ENCODE measurements around the gene IFNAR1.
"Not testable (repeated sequence)": the region's sequence is repeated elsewhere in the genome, so short reads cannot be mapped to it uniquely, and the experiment has no call there.

Gene IFNAR1

DNA sequence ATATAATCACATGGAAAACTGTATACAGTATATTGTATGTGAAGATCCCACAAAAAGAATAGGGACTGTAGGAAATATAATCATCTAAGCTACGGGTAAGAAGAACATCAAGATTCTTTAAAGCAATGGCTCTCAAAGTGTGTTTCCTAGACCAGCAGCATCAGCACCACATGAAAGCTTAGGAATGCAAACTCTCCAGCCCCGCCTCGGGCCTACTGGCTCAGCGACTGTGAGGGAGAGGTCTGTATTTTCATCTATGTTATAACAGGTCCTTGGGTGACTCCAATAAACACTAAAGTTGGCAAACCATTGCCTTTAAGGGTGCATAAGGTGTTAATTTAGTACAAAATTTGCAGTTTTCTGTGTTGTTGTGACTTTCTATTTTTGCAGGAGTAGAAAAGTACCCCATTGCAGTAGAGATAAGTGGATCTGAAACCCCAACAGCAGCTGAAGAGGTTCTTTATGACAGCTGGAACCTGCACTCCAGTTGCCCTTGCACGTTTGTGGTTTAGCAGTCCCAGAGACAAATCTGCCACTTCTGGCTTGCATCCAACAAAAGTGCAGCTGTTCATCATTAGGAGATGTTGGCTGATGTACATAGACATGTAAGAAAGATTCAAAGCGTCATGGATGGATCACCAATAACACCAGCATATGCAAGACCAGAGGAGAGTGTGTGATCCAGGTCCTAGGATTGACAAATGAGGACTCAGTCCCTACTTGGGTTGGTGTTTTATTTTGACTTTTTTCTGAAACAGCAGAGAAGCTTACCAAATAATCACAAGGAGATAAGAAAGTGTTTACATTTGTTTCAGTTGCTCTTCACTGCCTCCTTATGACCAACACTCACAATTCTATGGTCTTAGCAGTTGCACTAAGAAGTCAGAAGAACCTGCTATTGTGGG lies 15.9 kb upstream of the IFNAR1 start:
- DNase-seq (ENCODE audit: low read depth), result no peak

GRCh38 chr21:33309778-33310177 lies 15.0 kb upstream of the IFNAR1 start:
- no peak for DNase-seq (ENCODE audit: low read depth)

- DNase-seq (ENCODE audit: low read depth), result no peak
These were observed 12.6 kb upstream of the IFNAR1 start for GRCh38 chr21:33312121-33312520.

DNA sequence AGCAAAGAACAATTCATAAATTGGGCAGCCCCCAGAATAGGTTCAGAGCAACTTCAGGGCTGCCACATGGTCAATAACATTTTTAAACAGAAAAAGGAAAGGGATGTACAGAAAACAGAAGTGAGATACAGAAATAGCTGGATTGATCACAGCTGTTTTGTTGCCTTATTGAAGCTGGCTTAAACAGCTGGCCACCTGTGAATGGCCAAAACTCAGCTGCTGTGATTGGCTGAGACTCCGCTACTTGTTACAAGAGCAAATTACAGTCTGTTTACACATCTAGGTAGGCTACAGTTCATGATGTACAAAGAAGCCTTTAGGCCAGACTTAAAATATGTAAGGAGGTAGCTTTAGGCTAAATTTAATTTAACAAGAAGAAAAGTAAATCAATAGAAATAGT lies 11.6 kb upstream of the IFNAR1 start:
- no peak for DNase-seq (ENCODE audit: low read depth)

DNA sequence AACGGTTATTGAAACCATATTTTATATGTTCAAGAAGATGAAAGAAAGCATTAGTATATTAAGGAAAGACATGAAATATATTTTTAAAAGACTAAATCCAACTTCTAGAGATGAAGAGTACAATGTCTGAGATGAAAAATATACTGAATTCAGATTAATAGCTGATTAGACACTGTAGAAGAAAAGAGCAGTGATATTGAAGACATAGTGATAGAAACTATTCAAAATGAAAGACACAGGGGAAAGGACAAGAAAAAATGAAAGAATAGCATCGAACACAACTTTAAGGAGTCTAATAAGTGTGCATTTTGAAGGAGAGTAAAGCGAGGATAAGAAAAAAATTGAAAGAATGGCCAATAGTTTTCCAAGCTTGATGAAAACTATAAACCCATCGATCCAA lies 11.2 kb upstream of the IFNAR1 start:
- no peak for DNase-seq (ENCODE audit: low read depth)

DNA sequence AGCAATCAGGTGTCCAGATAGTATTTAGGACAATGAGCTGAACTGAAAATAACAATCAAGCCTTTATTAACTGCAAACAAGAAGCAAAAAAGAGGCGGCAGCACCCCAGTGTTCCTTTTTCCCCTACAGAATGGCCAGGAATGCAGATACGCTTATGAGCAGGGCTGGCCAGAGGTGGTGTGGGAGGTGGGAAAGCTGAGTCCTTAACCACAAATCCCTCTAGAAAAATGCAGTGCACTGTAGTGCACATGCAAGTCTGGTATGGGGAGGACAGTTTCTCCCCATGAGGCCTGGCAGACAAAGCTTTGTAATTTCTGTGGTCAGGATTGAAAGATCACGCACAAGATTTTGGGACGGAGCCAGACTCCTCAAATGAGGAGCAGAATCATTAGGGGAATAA lies 10.7 kb upstream of the IFNAR1 start:
- no peak for DNase-seq (ENCODE audit: low read depth)

GRCh38 chr21:33315946-33316710 lies 8.6 kb upstream of the IFNAR1 start:
- no peak for DNase-seq (ENCODE audit: low read depth)

DNA sequence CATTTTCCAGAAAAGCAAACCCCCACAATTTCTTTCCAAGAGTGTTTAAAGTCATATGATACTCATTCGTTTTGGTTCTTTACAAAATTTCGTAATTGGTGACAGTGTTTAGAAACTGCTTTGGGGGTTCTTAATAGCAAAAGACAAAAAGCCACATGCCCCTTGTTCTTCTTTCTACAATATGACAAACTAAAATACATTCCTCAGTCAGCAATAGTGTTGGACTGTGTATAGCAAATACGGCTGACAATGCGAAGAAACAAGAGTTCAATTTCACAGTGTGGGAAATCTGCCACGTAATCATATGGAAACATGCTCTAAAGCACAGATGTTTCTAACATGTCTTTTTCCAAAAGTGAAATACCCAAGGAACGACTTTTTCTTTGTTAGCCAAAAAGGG lies 7.6 kb upstream of the IFNAR1 start:
- DNase-seq (ENCODE audit: low read depth), result no peak

GRCh38 chr21:33317786-33318486 lies 6.8 kb upstream of the IFNAR1 start:
- DNase-seq (ENCODE audit: low read depth), result no peak

DNA sequence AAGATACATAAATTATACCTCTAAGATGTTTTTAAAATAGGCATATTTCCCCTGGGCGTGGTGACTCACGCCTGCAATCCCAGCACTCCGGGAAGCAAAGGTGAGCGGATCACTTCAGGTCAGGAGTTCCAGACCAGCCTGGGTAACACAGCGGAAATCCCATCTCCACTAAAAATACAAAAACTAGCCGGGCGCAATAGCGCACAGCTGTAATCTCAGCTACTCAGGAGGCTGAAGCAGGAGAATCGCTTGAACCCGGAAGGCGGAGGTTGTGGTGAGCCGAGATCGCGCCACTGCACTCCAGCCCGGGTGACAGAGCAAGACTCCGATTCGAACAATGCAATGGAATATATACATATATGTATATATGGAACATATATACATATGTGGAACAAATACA lies 3.8 kb upstream of the IFNAR1 start:
- DNase-seq (ENCODE audit: low read depth), result not testable (repeated sequence)

DNA sequence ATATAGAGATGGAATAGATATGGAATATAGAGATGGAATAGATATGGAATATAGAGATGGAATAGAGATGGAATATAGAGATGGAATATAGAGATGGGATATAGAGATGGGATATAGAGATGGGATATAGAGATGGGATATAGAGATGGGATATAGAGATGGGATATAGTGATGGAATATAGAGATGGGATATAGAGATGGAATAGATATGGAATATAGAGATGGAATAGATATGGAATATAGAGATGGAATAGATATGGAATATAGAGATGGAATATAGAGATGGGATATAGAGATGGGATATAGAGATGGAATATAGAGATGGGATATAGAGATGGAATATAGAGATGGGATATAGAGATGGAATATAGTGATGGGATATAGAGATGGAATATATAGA lies 1.2 kb upstream of the IFNAR1 start:
- not testable (repeated sequence) for DNase-seq (ENCODE audit: low read depth)

- peak; percentile 53 for DNase-seq (ENCODE audit: low read depth)
These were observed 675 bp downstream of the IFNAR1 start for GRCh38 chr21:33325222-33326067.

DNA sequence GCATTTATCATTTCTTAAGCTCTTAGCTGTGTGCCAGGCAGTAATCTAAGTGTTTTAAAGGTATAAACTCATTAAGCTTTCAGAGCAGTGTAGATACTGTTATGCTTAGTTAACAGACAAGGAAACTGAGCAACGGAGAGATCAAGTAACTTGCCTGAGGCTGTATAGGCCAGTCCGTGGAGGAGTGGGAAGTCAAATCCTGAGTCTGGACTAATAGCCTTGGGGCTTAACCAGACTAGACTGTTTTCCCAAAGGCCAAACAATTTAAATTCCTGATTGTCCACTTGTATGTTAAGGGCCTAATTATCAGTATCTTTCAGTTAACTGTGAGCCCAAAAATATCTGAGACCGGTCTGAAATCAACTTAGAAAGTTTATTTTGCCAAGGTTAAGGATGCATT lies 2.6 kb downstream of the IFNAR1 start:
- no peak for DNase-seq (ENCODE audit: low read depth)

GRCh38 chr21:33327792-33328433 lies 3.1 kb downstream of the IFNAR1 start:
- no peak for DNase-seq (ENCODE audit: low read depth)

DNA sequence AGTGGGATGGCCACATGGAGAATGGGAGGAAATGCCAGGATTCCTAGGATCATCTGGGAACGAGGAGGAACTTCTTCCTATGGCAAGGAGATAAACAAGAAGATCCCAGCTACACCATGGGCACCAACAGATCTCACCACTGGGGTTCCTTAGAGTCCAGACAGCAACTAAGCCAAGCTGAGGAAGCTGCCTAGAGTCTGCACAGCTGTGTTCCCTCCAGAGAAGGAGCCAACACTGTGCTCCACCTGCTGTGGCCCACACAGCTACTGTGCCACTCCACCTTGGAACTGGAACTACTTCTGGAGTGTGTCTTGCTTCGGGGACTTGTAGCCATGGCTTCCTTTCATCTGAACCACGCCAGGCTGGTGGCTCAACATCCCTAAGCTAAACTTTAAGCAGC lies 6.0 kb downstream of the IFNAR1 start:
- no peak for DNase-seq (ENCODE audit: low read depth)

DNA sequence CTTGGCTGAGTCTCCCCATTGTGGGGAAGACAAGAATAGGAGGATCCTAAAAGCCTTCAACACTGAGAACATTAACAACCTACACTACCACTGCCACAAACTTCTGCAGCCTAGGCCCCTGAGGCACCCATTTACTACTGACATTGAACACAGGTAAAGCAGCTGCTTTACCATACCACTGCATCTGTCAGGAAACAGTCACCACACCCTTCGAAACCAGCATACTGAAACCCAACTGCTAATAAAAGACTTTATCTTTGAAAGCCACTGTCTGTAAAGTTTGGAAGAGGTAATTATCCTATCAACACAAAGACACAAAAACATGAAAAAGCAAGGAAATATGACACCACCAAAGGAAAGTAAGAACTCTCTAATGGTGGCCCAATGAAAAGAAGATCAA lies 7.4 kb downstream of the IFNAR1 start:
- no peak for DNase-seq (ENCODE audit: low read depth)

DNA sequence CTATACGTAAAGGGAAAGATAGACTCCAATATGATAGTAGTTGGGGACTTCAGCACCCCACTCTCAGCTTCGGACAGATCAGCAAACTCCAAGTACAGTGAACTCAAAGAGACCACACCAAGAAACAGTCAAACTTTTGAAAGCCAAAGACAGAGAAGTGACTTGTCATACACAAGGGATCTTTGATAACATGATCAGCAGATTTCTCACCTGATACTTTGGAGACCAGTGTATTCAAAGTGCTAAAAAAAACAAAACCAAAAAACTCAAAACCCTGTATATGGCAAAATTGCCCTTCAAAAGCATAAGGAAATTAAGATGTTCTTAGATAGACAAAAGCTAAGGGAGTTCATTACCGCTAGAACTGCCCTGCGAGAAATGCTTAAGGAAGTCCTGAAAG lies 9.4 kb downstream of the IFNAR1 start:
- DNase-seq (ENCODE audit: low read depth), result no peak

DNA sequence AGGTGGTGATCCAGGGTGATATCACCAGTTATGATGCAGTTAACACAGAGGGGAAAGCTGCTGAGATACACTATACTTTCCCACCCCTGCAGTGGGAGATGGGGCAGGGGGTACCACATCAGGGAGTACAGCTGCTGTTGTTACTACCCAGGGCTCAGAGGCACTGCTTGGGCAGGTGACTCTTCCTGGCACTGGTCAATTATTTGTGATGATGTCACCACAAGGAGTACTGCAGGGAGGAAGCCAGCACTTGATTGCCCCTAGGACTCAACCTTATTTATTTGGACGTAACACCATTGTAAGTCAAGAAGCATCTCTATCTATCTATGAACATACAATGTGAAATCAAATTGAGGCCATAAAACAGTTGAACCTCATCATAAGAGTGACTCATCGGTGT lies 10.1 kb downstream of the IFNAR1 start:
- DNase-seq (ENCODE audit: low read depth), result no peak

GRCh38 chr21:33339135-33339534 lies 14.4 kb downstream of the IFNAR1 start:
- DNase-seq (ENCODE audit: low read depth), result no peak

DNA sequence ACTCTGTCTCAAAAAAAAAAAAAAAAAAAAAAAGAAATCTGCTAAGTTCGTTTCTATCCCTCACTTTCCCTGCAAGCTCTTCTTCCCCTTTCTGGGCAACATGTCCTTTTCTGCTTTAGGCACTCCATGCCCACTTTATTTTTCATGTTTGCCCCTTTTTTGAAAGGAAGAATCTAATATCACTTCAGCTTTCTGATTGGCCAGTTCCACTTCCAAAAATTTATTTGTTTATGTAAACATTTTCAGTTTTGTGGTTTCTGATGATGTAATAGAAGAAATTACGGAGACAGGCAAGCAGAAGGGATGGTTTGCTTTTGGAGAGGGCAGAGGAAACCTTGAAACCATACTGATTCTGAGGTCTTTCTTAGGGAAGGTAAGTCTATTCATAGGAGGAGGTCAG lies 15.1 kb downstream of the IFNAR1 start:
- DNase-seq (ENCODE audit: low read depth), result no peak

GRCh38 chr21:33345751-33346238 lies 21.0 kb downstream of the IFNAR1 start:
- no peak for DNase-seq (ENCODE audit: low read depth)
